ENCODE results near the gene ALK.

- TF ChIP-seq CTCF (conservative IDR thresholded peaks at IDR 0.05; ENCODE audit: low read depth, low read length) (no peak), EZH2 (IDR thresholded peaks at IDR 0.05; ENCODE audit: borderline replicate concordance, low read depth, low read length, poor library complexity, severe bottlenecking) (no peak)
These were observed 674.7 kb downstream of the ALK start for GRCh38 chr2:29246383-29247300.

Measured in A673 (cell line).